HFFc6 (cell line): Measurements from ENCODE around the gene KRT8. TPM values are rescaled to one million over a fixed set of nuclear protein-coding genes. Genes with fewer than 3 reads are reported as not detected.

Experiments
- DNase-seq: peaks from one replicate; pipeline ENCODE4 v3.0.0-alpha.2; 2018
- H3K27ac Mint-ChIP-seq: 2 replicates; pipeline ENCODE4 v1.8.0; 2020; ENCODE audit warnings: mild to moderate bottlenecking, mixed read lengths
- H3K27me3 Mint-ChIP-seq: 2 replicates; pipeline ENCODE4 v1.8.0; 2021; ENCODE audit warnings: mild to moderate bottlenecking, moderate library complexity, mixed read lengths; ENCODE audit not compliant: insufficient read depth
- H3K36me3 Mint-ChIP-seq: 2 replicates; pipeline ENCODE4 v1.8.0; 2021; ENCODE audit warnings: low read depth, mixed read lengths
- H3K4me1 Mint-ChIP-seq: 2 replicates; pipeline ENCODE4 v1.8.0; 2020; ENCODE audit warnings: low read depth, mixed read lengths
- H3K4me3 Mint-ChIP-seq: 2 replicates; pipeline ENCODE4 v1.8.0; 2020; ENCODE audit warnings: mild to moderate bottlenecking, moderate library complexity, mixed read lengths
- H3K9me3 Mint-ChIP-seq: 2 replicates; pipeline ENCODE4 v1.8.0; 2020; ENCODE audit warnings: mild to moderate bottlenecking, mixed read lengths
- total RNA-seq, 6 experiments: library from RNA; stranded (reverse); fragmentation: NEBNext Ultra II Directional; extraction: Animal tissue kit (Norgen Biotek cat#: 25700); gene quantifications; 2 replicates in 1 of 6; 3 replicates in 5 of 6; pipeline ENCODE4 v1.2.3, GENCODE V29; 2021
- TF ChIP-seq, protein P1 (sequence below): fragments of 200-600 bp; sonication (generic); IDR thresholded peaks from 2 replicates; pipeline ENCODE4 v1.5.0; 2021; ENCODE audit warnings: antibody characterized with exemption, mild to moderate bottlenecking

KRT8 gene
- total RNA-seq, 6 experiments from 2014 or later, result 41.4 to 50.4 (median 44.8) TPM

GRCh38 chr12:52874573-52875435, 30.1 kb downstream of the KRT8 start:
- peak; percentile 47 for DNase-seq
- Mint-ChIP-seq H3K9me3 (no peaks in the 10 kb centered on the region), H3K27me3 (no peaks in the 10 kb centered on the region; the same call in 1 of the 2 replicates), H3K4me1 (peaks cover 67% of the 10 kb centered on the region), H3K36me3 (no peaks in the 10 kb centered on the region), H3K4me3 (peak overlapping the region; percentile 78), H3K27ac (peak overlapping the region; percentile 97)
- TF ChIP-seq, protein P1, sequence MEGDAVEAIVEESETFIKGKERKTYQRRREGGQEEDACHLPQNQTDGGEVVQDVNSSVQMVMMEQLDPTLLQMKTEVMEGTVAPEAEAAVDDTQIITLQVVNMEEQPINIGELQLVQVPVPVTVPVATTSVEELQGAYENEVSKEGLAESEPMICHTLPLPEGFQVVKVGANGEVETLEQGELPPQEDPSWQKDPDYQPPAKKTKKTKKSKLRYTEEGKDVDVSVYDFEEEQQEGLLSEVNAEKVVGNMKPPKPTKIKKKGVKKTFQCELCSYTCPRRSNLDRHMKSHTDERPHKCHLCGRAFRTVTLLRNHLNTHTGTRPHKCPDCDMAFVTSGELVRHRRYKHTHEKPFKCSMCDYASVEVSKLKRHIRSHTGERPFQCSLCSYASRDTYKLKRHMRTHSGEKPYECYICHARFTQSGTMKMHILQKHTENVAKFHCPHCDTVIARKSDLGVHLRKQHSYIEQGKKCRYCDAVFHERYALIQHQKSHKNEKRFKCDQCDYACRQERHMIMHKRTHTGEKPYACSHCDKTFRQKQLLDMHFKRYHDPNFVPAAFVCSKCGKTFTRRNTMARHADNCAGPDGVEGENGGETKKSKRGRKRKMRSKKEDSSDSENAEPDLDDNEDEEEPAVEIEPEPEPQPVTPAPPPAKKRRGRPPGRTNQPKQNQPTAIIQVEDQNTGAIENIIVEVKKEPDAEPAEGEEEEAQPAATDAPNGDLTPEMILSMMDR, result 0 out of 2 replicates have a peak, but pooled peaks have one; percentile 11

DNA sequence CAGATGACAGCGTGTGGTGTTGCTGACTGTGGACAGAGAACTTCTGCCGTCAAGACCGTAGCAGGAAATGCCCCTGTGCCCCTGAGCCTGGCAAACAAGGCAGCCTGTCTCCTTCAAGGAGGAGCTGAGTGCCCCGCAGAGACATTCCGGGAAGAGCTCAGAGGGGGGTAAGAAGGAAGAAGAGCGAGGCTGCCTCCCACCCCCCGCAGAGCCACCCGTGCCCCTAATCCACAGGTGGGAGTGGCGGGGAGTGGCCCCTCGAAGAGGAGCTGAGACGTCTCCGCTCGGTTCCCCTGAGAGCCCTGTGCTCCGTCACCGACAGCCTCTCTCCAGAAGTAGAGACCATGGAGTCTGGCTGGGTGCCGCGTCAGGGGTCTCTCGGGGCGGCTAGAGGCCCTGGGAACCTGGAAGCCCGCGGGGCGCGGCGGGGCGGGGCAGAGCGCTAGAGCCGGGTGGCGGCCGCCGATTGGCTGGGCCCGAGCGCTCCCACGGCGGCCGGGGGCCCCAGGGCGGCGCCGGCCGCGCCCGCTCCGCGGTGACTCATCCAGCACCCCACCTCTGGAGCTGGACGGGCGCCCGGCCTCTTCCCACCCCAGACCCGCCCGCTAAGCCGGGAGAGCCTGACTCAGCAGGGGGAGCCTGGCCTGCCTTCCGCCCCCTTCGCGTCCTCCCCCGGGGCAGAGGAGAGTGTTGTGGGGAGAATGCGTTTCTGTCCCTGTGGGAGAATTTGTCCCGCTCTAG, 30.9 kb downstream of the KRT8 start:
- Mint-ChIP-seq H3K27ac (peak overlapping the region; percentile 97), H3K4me3 (peak overlapping the region; percentile 78), H3K27me3 (no peaks in the 10 kb centered on the region; the same call in 1 of the 2 replicates), H3K4me1 (peaks cover 65% of the 10 kb centered on the region), H3K36me3 (no peaks in the 10 kb centered on the region), H3K9me3 (no peaks in the 10 kb centered on the region)
- TF ChIP-seq, protein P1, result no peak
- DNase-seq, result peak; percentile 90

DNA sequence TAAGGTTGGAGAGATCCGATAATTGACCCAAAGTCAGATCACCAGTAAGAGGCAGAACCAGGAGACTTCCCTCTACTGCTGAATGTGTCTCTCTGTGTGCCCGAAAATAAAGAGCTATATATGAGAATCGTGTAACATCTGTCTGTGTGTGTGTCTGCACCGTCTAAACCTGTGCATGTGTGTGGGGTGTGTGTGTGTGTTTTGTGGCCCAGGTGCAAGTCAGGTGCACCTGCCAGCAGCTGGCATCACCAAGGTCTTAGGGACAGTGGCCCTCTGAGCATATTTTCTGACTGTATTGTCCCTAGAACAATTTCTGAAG, 31.4 kb downstream of the KRT8 start:
- DNase-seq, result no peak
- Mint-ChIP-seq H3K36me3 (no peaks in the 10 kb centered on the region), H3K9me3 (no peaks in the 10 kb centered on the region), H3K4me1 (peaks cover 60% of the 10 kb centered on the region), H3K27me3 (no peaks in the 10 kb centered on the region; the same call in none of the 2 replicates), H3K4me3 (peak overlapping the region; percentile 78), H3K27ac (peak overlapping the region; percentile 97)
- TF ChIP-seq, protein P1, result no peak

- peak overlapping the region; percentile 97 for H3K27ac Mint-ChIP-seq
- no peak for DNase-seq
- TF ChIP-seq, protein P1, result no peak
- H3K27me3 Mint-ChIP-seq, result no peaks in the 10 kb centered on the region; the same call in none of the 2 replicates
- no peaks in the 10 kb centered on the region for H3K36me3 Mint-ChIP-seq
- H3K4me3 Mint-ChIP-seq, result peak overlapping the region; percentile 78; the same call in 1 of the 2 replicates
- H3K4me1 Mint-ChIP-seq, result peaks cover 56% of the 10 kb centered on the region
- H3K9me3 Mint-ChIP-seq, result no peaks in the 10 kb centered on the region
Measured at GRCh38 chr12:52872644-52873389, 32.1 kb downstream of the KRT8 start.

GRCh38 chr12:52871291-52872039, 33.4 kb downstream of the KRT8 start:
- no peaks in the 10 kb centered on the region for H3K9me3 Mint-ChIP-seq
- no peaks in the 10 kb centered on the region for H3K36me3 Mint-ChIP-seq
- H3K4me1 Mint-ChIP-seq, result peaks cover 56% of the 10 kb centered on the region
- peak; percentile 77 for DNase-seq
- peak overlapping the region; percentile 95 for H3K27ac Mint-ChIP-seq
- no peaks in the 10 kb centered on the region; the same call in none of the 2 replicates for H3K27me3 Mint-ChIP-seq
- TF ChIP-seq, protein P1, result no peak
- peak overlapping the region; percentile 42 for H3K4me3 Mint-ChIP-seq
